ENCODE data around the gene ERC1. TPM values are rescaled to one million over a fixed set of nuclear protein-coding genes. Genes with fewer than 3 reads are reported as not detected.

The ERC1 gene
- total and polyA plus RNA-seq, 2 donors (not counting 3 experiments of a cell fraction or from before 2014, with no cell fraction given) = 11.7 to 66.1 TPM

GRCh38 chr12:1273051-1273450, 282.0 kb downstream of the ERC1 start:
- TF ChIP-seq CTCF (IDR thresholded peaks at IDR 0.05; ENCODE audit: extremely low read depth in 1 of 2, insufficient read depth in 1 of 2, low read depth in 1 of 2, low read length in 2 of 2) (no peak), POLR2A (IDR thresholded peaks at IDR 0.05; ENCODE audit: low read depth, low read length) (no peak), POLR2AphosphoS5 (IDR thresholded peaks at IDR 0.05; ENCODE audit: insufficient read depth, low read depth, low read length) (no peak), FOS (IDR thresholded peaks at IDR 0.05; ENCODE audit: borderline replicate concordance, insufficient read depth, low read length) (no peak), GATA2 (IDR thresholded peaks at IDR 0.05; ENCODE audit: insufficient read depth, insufficient read length, low read depth, low read length) (no peak), EZH2 (IDR thresholded peaks at IDR 0.05; ENCODE audit: borderline replicate concordance, low read depth, low read length, severe bottlenecking) (no peak), JUN (IDR thresholded peaks at IDR 0.05; ENCODE audit: borderline replicate concordance, insufficient read depth, insufficient read length, low read depth) (no peak), MAX (IDR thresholded peaks at IDR 0.05; ENCODE audit: insufficient read depth, insufficient read length) (no peak), MYC (IDR thresholded peaks at IDR 0.05; ENCODE audit: low read depth, low read length) (no peak)
- Histone ChIP-seq H3K36me3 (ENCODE audit: control insufficient read depth in 2 of 2, extremely low read depth in 1 of 2, insufficient read depth in 2 of 2, low read length in 2 of 2) (no peaks in the 10 kb centered on the region), H3K4me1 (ENCODE audit: control insufficient read depth, extremely low read depth, insufficient read depth, low read length) (no peaks in the 10 kb centered on the region), H3K4me2 (ENCODE audit: insufficient read depth, low read length) (no peak overlapping the region), H3K4me3 (replicated peaks in 1 of 3; ENCODE audit: insufficient read depth in 1 of 3, low read depth in 1 of 3, low read length in 3 of 3) (no peak overlapping the region), H3K9ac (replicated peaks; ENCODE audit: extremely low read depth, insufficient read depth, low read length) (no peak overlapping the region), H3K79me2 (ENCODE audit: control insufficient read depth, insufficient read depth, low read length) (no peaks in the 10 kb centered on the region), H3K9me3 (replicated peaks; ENCODE audit: control insufficient read depth, insufficient read depth, low read length) (no peaks in the 10 kb centered on the region), H3K27ac (ENCODE audit: insufficient read depth, low read depth, low read length) (no peak overlapping the region), H4K20me1 (replicated peaks; ENCODE audit: control insufficient read depth, extremely low read depth, insufficient read depth, low read length) (no peaks in the 10 kb centered on the region), H3K27me3 (ENCODE audit: control insufficient read depth in 2 of 2, insufficient read depth in 2 of 2, low read length in 2 of 2) (no peaks in the 10 kb centered on the region), H3K9me1 (replicated peaks; ENCODE audit: control insufficient read depth, extremely low read depth, insufficient read depth, low read length) (no peaks in the 10 kb centered on the region), H2AFZ (ENCODE audit: low read depth, low read length) (no peak overlapping the region)
- dilution Hi-C loops (cut with MboI; ENCODE audit: extremely low pct_ligation_motif_present, low sequenced_read_pairs) = no loop called here
- DNase-seq (ENCODE audit: low read depth, low spot score) (no peak), FAIRE-seq (no peak)
- intact Hi-C loops (cut with micrococcal nuclease) = no loop called here
- ChIA-PET POLR2A (no interaction called here), CTCF (interaction anchor here (0.9 kb wide), 1 partner anchor 155 kb away, joined by 3 read pairs; no protein-coding TSS in a partner anchor)
- no TSS peak for BruUV-seq (replicated peaks)
